Central memory CD8-positive, alpha-beta T cell (primary cell): ENCODE results near the gene SLC5A11.
"Not testable (repeated sequence)": the region's sequence is repeated elsewhere in the genome, so short reads cannot be mapped to it uniquely, and the experiment has no call there.

Experiments used
- ATAC-seq: fragments of 150-1000 bp; cut with Tn5 transposase; replicated peaks from 2 replicates; pipeline ENCODE4 v1.10.0; 2022; ENCODE audit warnings: mild to moderate bottlenecking, moderate FRiP score, moderate number of reproducible peaks; ENCODE audit not compliant: poor library complexity, severe bottlenecking; ENCODE audit errors: extremely low read depth
- DNase-seq, 2 donors: peaks; one replicate each; pipeline ENCODE4 v3.0.0; 2021; ENCODE audit warnings: low spot score in 2 of 2
- H3K27ac Mint-ChIP-seq: one replicate; pipeline ENCODE4 v1.8.0; 2022; ENCODE audit warnings: low read depth, mild to moderate bottlenecking, moderate library complexity, mixed read lengths
- H3K27me3 Mint-ChIP-seq: one replicate; pipeline ENCODE4 v1.8.0; 2022; ENCODE audit warnings: mixed read lengths
- H3K36me3 Mint-ChIP-seq: one replicate; pipeline ENCODE4 v1.8.0; 2022; ENCODE audit warnings: mild to moderate bottlenecking, moderate library complexity, mixed read lengths; ENCODE audit not compliant: insufficient read depth
- H3K4me1 Mint-ChIP-seq: one replicate; pipeline ENCODE4 v1.8.0; 2022; ENCODE audit warnings: mixed read lengths
- H3K4me3 Mint-ChIP-seq: one replicate; pipeline ENCODE4 v1.8.0; 2022; ENCODE audit warnings: mild to moderate bottlenecking, moderate library complexity, mixed read lengths
- H3K9me3 Mint-ChIP-seq: one replicate; pipeline ENCODE4 v1.8.0; 2022; ENCODE audit warnings: mixed read lengths

Gene SLC5A11

DNA sequence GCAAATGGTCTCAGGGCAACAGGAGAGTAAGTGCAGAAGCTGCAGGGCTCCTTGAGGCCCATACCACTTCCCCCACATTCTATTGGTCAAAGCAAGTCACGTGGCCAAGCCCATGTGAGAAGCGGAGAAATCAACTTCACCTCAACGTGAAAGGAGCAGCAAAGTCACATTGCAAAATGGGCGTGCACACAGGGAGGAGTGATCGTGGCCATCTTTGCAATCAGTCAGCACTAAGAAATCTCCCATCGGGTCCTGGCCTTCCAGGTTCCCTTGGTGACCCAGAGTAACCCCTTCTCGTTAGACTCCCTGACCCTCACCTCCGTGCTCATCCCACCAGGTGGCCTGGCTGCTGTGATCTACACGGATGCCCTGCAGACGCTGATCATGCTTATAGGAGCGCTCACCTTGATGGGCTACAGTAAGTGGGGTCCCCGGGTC lies 38.0 kb downstream of the SLC5A11 start:
- H3K27me3 Mint-ChIP-seq = peaks cover 19% of the 10 kb centered on the region
- no peak overlapping the region for H3K27ac Mint-ChIP-seq
- H3K36me3 Mint-ChIP-seq = no peaks in the 10 kb centered on the region
- H3K9me3 Mint-ChIP-seq = no peaks in the 10 kb centered on the region
- no peaks in the 10 kb centered on the region for H3K4me1 Mint-ChIP-seq
- no peak overlapping the region for H3K4me3 Mint-ChIP-seq
- DNase-seq (no peak), ATAC-seq (no peak)

DNA sequence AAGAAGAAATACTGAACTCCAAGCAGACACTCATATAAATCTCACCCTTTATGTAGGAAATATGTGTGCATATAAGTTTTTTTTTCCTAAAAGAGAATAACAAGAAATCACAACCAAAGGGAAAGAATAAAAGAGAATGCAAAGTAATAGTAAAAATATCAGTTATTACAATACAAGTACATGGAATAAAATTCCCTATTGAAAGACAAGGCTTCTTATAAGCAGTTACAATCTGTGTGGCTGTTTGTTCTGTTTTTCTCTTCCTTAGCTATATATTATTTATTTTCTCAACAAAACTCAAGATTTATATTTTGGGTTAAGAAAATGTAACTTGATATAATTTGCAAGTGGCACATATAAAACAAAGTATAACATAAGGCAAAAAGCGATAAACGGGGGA lies 41.7 kb downstream of the SLC5A11 start:
- no peak overlapping the region for H3K27ac Mint-ChIP-seq
- DNase-seq (no peak), ATAC-seq (no peak)
- H3K4me1 Mint-ChIP-seq = no peaks in the 10 kb centered on the region
- no peaks in the 10 kb centered on the region for H3K36me3 Mint-ChIP-seq
- no peak overlapping the region for H3K4me3 Mint-ChIP-seq
- peaks cover 33% of the 10 kb centered on the region for H3K27me3 Mint-ChIP-seq
- no peaks in the 10 kb centered on the region for H3K9me3 Mint-ChIP-seq

DNA sequence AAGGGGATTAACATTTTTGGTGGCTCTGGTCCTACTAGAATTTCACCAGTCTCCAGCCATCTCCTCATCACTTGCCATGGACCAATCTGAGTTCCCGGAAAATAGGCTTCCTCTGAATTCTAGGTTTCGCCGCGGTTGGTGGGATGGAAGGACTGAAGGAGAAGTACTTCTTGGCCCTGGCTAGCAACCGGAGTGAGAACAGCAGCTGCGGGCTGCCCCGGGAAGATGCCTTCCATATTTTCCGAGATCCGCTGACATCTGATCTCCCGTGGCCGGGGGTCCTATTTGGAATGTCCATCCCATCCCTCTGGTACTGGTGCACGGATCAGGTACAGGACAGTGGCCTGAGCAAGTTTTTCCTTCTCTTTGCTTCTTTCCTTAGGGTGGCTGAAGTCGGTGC lies 45.0 kb downstream of the SLC5A11 start:
- H3K9me3 Mint-ChIP-seq = no peaks in the 10 kb centered on the region
- ATAC-seq (no peak), DNase-seq (no peak)
- no peaks in the 10 kb centered on the region for H3K36me3 Mint-ChIP-seq
- no peak overlapping the region for H3K27ac Mint-ChIP-seq
- H3K4me1 Mint-ChIP-seq = no peaks in the 10 kb centered on the region
- peaks cover 33% of the 10 kb centered on the region for H3K27me3 Mint-ChIP-seq
- no peak overlapping the region for H3K4me3 Mint-ChIP-seq

DNA sequence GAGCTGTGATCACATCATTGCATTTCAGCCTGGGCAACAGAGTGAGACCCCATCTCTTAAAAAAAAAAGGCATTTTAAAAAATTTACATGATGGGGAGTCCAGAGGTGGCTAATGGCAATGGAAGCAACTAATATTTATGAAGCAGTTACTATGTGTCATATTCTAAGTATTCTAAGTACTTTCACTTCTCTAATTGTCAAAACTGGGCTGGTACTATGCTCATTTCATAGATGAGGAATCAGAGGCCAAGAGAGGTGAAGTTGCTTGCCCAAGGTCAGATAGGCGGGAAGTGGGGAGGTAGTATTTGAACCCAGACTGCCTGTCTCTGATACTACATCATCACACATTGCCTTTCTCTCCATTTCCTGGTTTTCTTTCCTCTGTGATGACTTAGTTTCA lies 50.7 kb downstream of the SLC5A11 start:
- Mint-ChIP-seq H3K27me3 (peaks cover 12% of the 10 kb centered on the region), H3K4me3 (no peak overlapping the region), H3K9me3 (peaks cover 5% of the 10 kb centered on the region), H3K4me1 (no peaks in the 10 kb centered on the region), H3K27ac (no peak overlapping the region), H3K36me3 (no peaks in the 10 kb centered on the region)
- ATAC-seq (no peak), DNase-seq (no peak)

DNA sequence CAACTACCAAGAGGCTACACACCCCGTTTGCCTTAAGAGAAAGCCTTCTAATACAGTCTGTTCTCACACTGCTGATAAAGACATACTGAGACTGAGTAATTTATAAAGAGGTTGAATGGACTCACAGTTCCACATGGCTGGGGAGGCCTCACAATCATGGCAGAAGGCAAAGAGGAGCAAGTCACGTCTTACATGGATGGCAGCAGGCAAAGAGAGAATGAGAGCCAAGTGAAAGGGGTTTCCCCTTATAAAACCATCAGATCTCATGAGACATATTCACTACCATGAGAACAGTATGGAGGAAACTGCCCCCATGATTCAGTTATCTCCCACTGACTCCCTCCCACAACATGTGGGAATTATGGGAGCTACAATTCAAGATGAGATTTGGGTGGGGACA lies 51.8 kb downstream of the SLC5A11 start:
- H3K4me1 Mint-ChIP-seq, ATAC-seq, H3K27ac Mint-ChIP-seq, DNase-seq, H3K4me3 Mint-ChIP-seq, H3K9me3 Mint-ChIP-seq, H3K36me3 Mint-ChIP-seq: not testable (repeated sequence)
- H3K27me3 Mint-ChIP-seq = peaks cover 18% of the 10 kb centered on the region

DNA sequence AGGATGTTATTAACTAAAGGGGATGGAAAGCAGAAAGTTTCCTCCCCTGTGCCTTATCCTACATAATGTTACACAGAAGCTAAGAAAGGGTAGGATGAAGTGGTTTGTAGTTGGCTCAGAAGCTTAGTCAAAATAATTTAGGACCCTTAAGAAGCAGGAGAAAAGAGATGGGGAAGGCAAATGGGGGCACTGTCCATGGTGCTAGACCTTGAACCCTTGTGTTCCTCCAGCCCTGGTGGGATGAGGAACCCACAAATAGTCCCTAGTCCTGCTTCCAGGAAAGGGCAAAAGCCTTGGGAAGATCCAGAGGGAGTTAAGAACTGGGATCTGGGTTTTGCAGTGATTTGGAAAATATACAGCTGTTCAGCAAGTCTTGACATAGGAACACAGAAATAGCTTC lies 54.5 kb downstream of the SLC5A11 start:
- Mint-ChIP-seq H3K4me1 (no peaks in the 10 kb centered on the region), H3K9me3 (peaks cover 5% of the 10 kb centered on the region), H3K27me3 (peaks cover 36% of the 10 kb centered on the region), H3K36me3 (no peaks in the 10 kb centered on the region), H3K27ac (no peak overlapping the region), H3K4me3 (no peak overlapping the region)
- ATAC-seq (no peak), DNase-seq (no peak)

DNA sequence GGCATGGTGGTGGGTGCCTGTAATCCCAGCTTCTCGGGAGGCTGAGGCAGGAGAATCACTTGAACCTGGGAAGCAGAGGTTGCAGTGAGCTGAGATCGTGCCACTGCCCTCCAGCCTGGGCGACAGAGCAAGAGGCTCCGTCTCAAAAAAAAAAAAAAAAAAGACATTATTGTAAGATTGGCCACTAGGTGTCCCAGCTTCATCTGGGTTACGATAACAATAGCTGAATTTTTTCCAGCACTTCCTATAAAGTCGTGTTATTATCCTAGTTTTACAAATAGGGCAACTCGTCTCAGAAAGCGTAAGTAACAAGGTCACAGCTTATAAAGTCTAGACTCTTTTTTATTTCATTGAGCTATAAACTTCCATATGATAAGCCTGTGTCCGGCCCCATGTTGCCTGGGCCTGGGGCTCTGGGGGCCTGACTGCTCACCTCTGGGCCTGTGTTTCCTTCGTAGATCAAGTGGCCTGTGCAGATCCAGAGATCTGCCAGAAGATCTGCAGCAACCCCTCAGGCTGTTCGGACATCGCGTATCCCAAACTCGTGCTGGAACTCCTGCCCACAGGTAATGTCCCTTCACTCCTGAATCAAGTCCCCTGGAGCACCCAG lies 60.5 kb downstream of the SLC5A11 start:
- ATAC-seq (no peak), DNase-seq (no peak)
- Mint-ChIP-seq H3K4me3 (no peak overlapping the region), H3K9me3 (no peaks in the 10 kb centered on the region), H3K4me1 (no peaks in the 10 kb centered on the region), H3K36me3 (no peaks in the 10 kb centered on the region), H3K27ac (no peak overlapping the region), H3K27me3 (peaks cover 29% of the 10 kb centered on the region)

DNA sequence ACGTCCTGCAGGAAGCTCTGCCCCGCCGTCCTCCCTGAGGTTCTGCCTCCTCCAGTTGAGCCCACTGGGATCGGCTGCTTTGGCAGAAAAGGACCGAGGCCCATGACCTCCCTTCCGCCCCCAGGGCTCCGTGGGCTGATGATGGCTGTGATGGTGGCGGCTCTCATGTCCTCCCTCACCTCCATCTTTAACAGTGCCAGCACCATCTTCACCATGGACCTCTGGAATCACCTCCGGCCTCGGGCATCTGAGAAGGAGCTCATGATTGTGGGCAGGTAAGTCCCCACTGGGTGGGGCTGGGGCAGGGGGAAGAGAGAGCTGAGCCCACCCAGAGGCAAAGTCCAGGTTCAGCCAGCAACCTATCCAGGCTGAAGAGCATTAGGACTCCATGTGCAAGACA lies 61.1 kb downstream of the SLC5A11 start:
- no peaks in the 10 kb centered on the region for H3K36me3 Mint-ChIP-seq
- no peak overlapping the region for H3K4me3 Mint-ChIP-seq
- peaks cover 24% of the 10 kb centered on the region for H3K27me3 Mint-ChIP-seq
- DNase-seq = no peak
- H3K9me3 Mint-ChIP-seq = no peaks in the 10 kb centered on the region
- ATAC-seq = no peak
- no peaks in the 10 kb centered on the region for H3K4me1 Mint-ChIP-seq
- no peak overlapping the region for H3K27ac Mint-ChIP-seq

DNA sequence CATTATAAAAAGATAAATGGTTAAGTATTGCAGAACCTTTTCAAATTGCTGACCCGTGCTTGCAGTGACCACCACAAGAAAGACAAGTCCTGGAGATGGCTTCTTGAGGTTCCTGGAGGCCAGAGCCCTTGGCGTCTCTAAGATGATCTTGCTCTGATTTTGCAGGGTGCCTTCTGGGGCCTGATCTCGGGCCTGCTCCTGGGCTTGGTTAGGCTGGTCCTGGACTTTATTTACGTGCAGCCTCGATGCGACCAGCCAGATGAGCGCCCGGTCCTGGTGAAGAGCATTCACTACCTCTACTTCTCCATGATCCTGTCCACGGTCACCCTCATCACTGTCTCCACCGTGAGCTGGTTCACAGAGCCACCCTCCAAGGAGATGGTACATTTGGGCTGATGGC lies 63.0 kb downstream of the SLC5A11 start:
- H3K36me3 Mint-ChIP-seq = no peaks in the 10 kb centered on the region
- H3K4me3 Mint-ChIP-seq = no peak overlapping the region
- no peak for DNase-seq
- peaks cover 9% of the 10 kb centered on the region for H3K27me3 Mint-ChIP-seq
- no peak overlapping the region for H3K27ac Mint-ChIP-seq
- no peaks in the 10 kb centered on the region for H3K9me3 Mint-ChIP-seq
- no peak for ATAC-seq
- no peaks in the 10 kb centered on the region for H3K4me1 Mint-ChIP-seq

DNA sequence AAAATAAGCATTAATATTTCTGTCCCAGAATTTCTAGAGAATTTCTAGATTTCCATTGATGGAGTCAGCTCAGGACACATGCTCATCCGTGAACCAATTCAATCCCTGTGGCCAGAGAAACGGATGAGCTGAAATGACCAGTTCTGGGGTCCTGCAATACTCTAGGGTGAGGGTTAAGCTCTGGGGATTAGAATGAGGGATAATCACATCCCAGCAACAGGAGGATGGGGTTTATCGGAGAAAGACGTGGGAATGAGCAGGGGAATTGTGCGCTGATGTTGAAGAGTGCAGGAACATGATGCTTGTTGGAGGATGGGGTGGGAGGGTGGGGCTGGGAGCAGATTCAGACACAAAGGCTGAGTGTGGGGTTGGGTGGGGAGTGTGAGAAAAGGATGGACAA lies 64.1 kb downstream of the SLC5A11 start:
- Mint-ChIP-seq H3K9me3 (no peaks in the 10 kb centered on the region), H3K27me3 (no peaks in the 10 kb centered on the region), H3K27ac (no peak overlapping the region), H3K4me3 (no peak overlapping the region), H3K36me3 (no peaks in the 10 kb centered on the region), H3K4me1 (no peaks in the 10 kb centered on the region)
- ATAC-seq (no peak), DNase-seq (no peak)

DNA sequence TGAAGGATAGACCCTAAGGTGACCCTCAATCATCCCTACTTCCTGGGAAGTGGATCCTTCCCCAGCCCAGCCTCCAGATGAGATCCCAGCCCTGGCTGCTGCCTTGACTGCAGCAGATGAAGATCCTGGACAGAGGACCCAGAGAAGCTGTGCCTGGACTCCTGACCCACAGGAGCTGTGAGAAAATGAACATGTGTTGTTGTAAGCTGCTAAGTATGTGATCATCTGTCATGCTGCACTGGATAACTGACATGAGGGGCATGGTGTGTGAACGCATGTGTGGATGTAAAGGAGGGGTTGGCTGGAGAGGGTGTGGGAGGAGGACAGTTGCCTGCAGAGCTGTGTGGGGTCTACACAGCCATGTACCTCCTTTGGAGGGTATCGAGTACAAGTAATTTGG lies 69.3 kb downstream of the SLC5A11 start:
- Mint-ChIP-seq H3K27ac (no peak overlapping the region), H3K4me1 (no peaks in the 10 kb centered on the region), H3K9me3 (no peaks in the 10 kb centered on the region), H3K4me3 (no peak overlapping the region), H3K36me3 (peaks cover 16% of the 10 kb centered on the region), H3K27me3 (no peaks in the 10 kb centered on the region)
- ATAC-seq = no peak
- no peak for DNase-seq

DNA sequence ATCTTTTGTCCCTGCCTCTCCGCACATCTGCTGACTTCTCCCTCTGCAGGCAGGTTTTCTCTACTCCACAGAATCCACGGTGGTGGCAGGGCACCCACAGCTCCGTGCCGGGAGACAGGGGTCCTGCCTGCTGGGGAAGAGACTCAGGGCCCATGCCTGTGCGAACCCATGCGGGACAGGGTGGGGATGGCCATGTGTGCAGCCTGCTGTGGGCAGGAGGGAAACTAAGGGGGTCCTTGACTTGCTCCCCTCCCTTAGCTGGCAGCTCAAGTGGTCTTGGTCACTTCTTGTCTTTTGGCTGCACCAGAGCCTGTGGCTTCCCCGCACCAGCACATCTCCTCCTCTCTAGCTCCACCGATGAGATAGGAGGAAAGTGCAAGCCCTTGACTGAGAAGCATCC lies 69.8 kb downstream of the SLC5A11 start:
- no peak for DNase-seq
- Mint-ChIP-seq H3K27me3 (no peaks in the 10 kb centered on the region), H3K9me3 (no peaks in the 10 kb centered on the region), H3K4me3 (no peak overlapping the region), H3K36me3 (peaks cover 16% of the 10 kb centered on the region), H3K4me1 (no peaks in the 10 kb centered on the region), H3K27ac (no peak overlapping the region)
- no peak for ATAC-seq

DNA sequence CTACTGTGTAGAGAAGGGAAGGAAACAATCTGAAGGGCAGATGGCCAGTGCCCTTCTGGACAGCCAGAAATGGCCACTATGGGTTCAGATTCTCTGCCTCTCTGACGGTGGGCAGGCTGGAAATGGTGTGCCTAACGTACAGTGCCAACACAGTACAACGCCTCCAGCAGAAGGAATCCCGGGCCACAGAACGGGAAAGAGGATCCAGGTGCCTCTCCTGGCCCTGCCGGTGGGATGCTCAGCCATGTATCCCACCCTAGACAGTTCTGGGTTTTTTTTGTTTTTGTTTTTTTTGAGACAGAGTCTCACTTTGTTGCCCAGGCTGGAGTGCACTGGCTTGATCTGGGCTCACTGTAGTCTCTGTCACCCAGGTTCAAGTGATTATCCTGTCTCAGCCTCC lies 71.5 kb downstream of the SLC5A11 start:
- H3K36me3 Mint-ChIP-seq = peaks cover 22% of the 10 kb centered on the region
- no peaks in the 10 kb centered on the region for H3K9me3 Mint-ChIP-seq
- no peak overlapping the region for H3K4me3 Mint-ChIP-seq
- no peak overlapping the region for H3K27ac Mint-ChIP-seq
- ATAC-seq = no peak
- DNase-seq = no peak
- H3K4me1 Mint-ChIP-seq = peaks cover 16% of the 10 kb centered on the region
- no peaks in the 10 kb centered on the region for H3K27me3 Mint-ChIP-seq

DNA sequence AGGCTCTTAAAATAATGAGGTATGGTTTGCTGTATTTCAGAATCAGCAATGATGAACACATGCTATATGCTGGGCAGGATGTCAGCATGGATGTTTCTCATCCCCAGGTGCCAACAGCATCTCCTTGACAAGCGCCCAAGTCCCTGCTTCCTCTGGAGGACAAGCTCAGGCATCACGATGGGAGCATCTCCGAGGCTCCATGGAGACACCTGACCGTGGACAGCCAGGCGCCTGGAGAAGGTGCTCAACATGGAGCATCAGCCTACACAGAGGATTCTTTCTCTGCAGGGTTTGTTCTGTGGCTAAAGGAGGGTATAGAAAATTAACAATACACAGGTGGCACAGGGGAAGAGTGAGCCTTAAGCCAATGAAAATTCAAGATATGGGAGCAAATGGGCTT lies 72.1 kb downstream of the SLC5A11 start:
- Mint-ChIP-seq H3K36me3 (peaks cover 22% of the 10 kb centered on the region), H3K4me3 (no peak overlapping the region), H3K9me3 (no peaks in the 10 kb centered on the region), H3K27me3 (no peaks in the 10 kb centered on the region), H3K4me1 (peaks cover 20% of the 10 kb centered on the region), H3K27ac (no peak overlapping the region)
- no peak for DNase-seq
- no peak for ATAC-seq
